Measurements from ENCODE around the gene PDIK1L.

DNA sequence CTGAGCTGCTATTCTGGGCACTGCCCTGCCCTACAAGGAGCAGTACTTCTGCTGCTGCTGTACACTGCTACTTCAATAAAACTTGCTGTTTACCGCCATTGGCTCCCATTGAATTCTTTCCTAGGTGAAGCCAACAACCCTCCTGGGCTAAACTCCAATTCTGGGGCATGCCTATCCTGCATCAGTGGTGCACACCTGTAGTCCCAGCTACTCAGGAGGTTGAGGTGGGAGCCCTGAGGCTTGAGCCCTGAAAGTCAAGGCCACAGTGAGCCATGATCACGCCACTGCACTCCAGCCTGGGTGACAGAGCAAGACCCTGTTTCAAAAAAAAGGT, 21.2 kb downstream of the PDIK1L start:
- TF ChIP-seq, protein P1, sequence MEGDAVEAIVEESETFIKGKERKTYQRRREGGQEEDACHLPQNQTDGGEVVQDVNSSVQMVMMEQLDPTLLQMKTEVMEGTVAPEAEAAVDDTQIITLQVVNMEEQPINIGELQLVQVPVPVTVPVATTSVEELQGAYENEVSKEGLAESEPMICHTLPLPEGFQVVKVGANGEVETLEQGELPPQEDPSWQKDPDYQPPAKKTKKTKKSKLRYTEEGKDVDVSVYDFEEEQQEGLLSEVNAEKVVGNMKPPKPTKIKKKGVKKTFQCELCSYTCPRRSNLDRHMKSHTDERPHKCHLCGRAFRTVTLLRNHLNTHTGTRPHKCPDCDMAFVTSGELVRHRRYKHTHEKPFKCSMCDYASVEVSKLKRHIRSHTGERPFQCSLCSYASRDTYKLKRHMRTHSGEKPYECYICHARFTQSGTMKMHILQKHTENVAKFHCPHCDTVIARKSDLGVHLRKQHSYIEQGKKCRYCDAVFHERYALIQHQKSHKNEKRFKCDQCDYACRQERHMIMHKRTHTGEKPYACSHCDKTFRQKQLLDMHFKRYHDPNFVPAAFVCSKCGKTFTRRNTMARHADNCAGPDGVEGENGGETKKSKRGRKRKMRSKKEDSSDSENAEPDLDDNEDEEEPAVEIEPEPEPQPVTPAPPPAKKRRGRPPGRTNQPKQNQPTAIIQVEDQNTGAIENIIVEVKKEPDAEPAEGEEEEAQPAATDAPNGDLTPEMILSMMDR (IDR thresholded peaks at IDR 0.05), result no peak
- no peak for TF ChIP-seq EZH2 (IDR thresholded peaks at IDR 0.05; ENCODE audit: borderline replicate concordance, insufficient read depth, low read depth, low read length, poor library complexity, severe bottlenecking)

All from B cell (primary cell).